Epithelial cell of esophagus (primary cell): ENCODE data around the gene NUP62.

ENCODE experiments used
- DNase-seq: peaks from one replicate; pipeline ENCODE4 v3.0.0; 2010; ENCODE audit warnings: low read depth
- H3K4me3 ChIP-seq: 2 replicates; pipeline ENCODE4 v1.5.1; 2011; ENCODE audit warnings: mild to moderate bottlenecking, low read length, control low read depth
- CTCF ChIP-seq: IDR thresholded peaks from 2 replicates; pipeline ENCODE4 v1.5.1; 2011; ENCODE audit warnings: low read depth, mild to moderate bottlenecking, low read length, control low read depth, inconsistent platforms; ENCODE audit not compliant: insufficient read depth; ENCODE audit errors: missing control alignments

NUP62 gene

GRCh38 chr19:49857061-49857837 lies 72.1 kb downstream of the NUP62 start:
- no peak for TF ChIP-seq CTCF
- H3K4me3 ChIP-seq: no peak overlapping the region
- DNase-seq: no peak
